Frontal cortex (tissue), 4 donors: ENCODE data around the gene RIMS3. TPM values are rescaled to one million over a fixed set of nuclear protein-coding genes. Genes with fewer than 3 reads are reported as not detected.

Source experiments
- DNase-seq, 2 donors: peaks; one replicate each; pipeline ENCODE4 v3.0.0; 2012; ENCODE audit warnings: low spot score in 2 of 2
- FAIRE-seq: peaks from 2 replicates; lab custom pipeline; 2012; peaks lifted over from hg19 to GRCh38; lab: Jason Lieb, UNC
- total RNA-seq: library from RNA; depleted of rRNA; stranded (reverse); fragments of >200 nt; gene quantifications from one replicate; pipeline ENCODE4 v1.2.3, GENCODE V29; 2014
- donor health status: control.
- donor health status: control.
- donor health status: control.

Gene RIMS3
- total RNA-seq, 1 donor from 2014 or later, result 24.1 TPM

GRCh38 chr1:40692429-40692895 lies 27.0 kb upstream of the RIMS3 start:
- FAIRE-seq (no peak), DNase-seq (peak in 1 of 2 donors; percentile 23)

DNA sequence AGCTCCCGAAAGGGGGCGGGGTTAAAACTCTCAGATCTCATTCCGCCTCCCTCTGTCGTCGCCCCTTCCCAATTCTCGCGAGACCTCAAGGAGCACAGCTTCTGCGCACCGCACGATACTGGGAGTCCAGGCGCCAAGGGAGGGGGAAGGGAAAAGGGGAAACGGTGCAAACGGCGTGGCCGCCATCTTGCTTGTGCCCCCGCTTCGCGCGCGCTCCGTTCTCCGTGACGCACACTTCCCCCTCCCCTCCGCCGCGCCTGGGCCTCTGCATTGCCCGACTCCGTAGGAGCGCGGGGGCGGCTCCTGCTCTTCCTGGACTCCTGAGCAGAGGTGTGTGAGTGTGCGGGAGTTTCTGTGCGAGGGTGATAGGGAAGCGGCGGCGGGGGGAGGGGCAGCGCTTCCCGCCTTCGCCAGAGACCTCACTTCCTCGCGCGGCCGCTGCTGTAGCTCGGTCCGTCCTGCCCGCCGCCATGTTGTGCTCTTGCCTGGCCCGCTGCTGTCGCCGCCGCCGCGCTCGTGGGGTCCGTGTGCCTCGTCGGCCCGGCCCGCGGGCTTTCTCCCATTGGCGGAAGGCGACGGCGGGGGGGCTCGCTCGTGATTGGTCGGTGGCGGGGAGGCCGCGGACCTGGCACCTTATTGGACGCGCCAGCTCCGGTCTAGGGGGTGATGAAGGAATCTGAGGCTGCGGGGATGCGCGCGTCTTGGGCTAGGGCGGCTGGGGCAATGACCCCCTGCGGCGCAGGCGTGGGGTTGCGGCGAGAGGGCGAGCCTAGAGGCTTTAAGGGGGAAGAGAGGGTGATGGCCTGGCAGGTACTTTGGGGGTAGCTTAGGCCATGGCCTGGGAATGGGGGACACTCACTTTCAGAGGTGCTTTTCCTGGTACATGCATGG lies 26.3 kb upstream of the RIMS3 start, which contains the start of gene NFYC:
Gene NFYC, plus strand, starts transcription at position 167 of the 891 bp plus-strand sequence. CDS start 47,140 bp downstream, outside the sequence.
- DNase-seq, result peak; percentile 85 to 92
- no peak for FAIRE-seq

DNA sequence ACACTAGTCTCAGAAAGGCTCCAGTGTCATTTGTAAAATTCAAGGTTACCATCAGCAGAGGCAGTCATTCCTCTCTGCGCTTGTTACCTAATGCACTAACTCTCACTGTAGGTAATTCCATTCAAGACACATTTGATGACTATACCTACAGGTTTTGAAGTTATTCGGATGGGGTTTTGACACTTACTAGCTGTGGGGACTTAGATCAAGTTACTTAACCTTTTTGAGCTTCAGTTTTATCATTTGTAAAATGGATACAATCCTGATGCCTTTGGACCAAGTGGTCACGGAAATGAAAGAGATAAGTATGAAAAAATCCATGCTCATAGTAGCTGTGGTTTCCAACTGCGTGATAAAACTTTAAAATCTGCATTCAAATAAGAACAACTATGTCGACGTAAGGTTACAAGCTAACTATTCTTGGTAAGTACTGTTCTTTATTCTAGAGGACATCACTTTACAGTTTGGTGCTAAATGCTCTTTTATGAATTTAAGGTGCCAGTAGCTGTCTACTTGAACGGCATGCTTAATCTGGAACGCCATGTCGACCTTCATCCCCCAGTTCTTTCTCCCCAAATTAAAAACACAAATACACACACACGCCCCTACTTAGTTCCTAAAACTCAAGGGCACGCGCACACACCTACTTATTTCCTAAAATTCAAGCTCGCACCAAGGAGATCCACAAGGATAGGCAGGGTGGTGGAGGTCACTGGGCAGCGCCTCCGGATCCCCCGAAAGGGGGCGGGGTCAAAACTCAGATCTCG lies 25.5 kb upstream of the RIMS3 start:
- no peak for FAIRE-seq

GRCh38 chr1:40689737-40690136 lies 24.3 kb upstream of the RIMS3 start:
- DNase-seq (no peak), FAIRE-seq (no peak)

More for the DNA sequence above, 25.5 kb upstream of the RIMS3 start:
- DNase-seq, result no peak

- DNase-seq (no peak), FAIRE-seq (no peak)
Measured at GRCh38 chr1:40687661-40688060, 22.2 kb upstream of the RIMS3 start.

- FAIRE-seq (no peak), DNase-seq (no peak)
Measured at GRCh38 chr1:40687059-40687458, 21.6 kb upstream of the RIMS3 start.

DNA sequence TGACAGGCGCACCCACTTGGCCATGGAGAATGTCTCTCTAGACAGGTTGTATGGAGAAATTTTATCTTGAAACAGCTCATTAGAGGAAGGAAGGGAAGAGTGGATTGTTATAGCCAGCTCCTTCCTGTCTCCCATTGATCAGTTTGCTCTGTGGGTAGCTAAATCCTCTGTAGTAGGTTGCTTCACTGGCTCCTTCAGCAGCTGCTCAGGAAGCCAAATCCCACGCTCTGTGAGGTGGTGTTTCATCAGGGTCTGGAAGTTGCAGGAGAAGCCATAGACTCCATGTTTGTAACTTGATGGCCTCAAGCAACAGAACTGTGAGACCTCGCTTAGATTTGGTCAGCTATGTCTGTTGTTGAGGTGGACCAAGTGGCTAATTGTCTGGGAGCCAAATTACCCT lies 19.2 kb upstream of the RIMS3 start:
- DNase-seq (no peak), FAIRE-seq (no peak)

- FAIRE-seq (no peak), DNase-seq (no peak)
Measured at GRCh38 chr1:40679165-40679953, 13.9 kb upstream of the RIMS3 start.

- DNase-seq (no peak), FAIRE-seq (no peak)
Measured at GRCh38 chr1:40676501-40676900, 11.0 kb upstream of the RIMS3 start.

DNA sequence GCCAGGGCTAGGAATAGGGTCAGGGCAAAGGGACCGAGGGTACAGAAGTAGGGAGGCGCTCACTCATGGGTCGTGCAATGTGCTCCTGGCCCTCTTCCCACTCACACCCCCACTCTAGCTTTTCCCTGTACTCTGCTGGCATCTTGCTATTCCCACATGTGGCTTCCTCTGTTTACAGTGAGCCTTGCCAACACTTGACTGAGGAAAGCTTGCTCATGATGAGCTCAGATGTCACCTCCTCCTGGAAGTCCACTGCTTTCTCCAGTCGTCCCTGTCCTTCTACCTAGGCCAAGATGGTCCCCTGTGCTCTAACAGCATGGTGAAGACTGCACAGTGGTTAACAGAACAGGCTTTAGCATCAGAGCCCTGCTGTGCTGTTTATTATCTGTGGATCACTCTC lies 8.0 kb upstream of the RIMS3 start:
- FAIRE-seq, result no peak
- DNase-seq, result no peak

DNA sequence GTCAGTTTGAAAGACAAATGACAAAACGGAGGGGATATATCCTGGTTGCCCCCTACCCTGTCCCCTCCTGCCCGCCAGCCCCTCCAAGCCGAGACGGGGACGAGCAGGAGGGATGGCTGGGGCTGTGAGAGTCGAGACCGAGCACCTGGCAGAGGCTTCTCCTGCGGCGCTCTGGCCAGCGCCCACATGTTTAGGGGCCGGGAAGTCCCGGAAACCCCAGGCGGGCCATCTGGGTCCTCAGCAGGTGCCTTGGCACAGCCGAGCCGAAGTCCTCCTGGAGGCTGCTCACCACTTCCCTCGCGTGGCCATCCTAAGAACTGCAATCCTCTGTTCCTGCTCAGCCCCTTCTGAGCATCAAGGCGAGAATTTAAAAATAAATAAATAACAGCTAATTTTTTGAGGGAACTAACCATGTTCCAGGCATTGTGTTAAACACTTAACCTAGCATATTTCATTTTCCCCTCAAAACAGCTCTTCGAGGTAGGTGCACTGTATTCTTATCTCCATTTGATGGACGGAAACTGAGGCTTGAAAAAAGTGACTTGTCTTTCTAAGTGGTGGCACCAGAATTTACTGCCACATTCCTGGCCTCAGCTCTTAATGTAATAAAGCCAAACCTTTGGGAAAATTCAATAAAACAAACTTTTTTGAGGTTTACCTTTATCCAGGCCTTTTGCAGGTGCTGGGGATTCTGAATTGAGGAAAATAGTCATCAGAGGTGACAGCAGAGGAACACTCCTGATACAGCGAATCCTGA lies 3.5 kb upstream of the RIMS3 start:
- DNase-seq, result peak; percentile 58 to 78
- no peak for FAIRE-seq

- DNase-seq, result no peak
- FAIRE-seq, result no peak
Measured at GRCh38 chr1:40664791-40665190, 691 bp downstream of the RIMS3 start.

DNA sequence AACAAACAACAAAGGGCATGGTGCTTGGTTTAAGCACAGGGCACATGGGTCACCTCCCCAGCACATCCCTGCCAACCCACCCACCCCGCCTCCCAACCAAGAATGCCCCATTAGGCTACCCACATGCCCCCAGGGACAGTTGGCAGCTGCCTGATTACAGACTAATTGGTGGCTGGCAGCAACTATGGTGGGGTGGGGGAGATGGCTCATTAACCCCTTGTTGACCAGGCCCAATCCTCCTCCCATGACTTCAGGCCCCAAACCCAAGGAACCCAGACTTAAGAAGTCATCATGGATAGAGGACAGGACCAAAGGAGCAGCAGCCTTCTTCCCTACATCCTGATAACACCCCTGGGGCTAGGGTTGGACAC lies 1.3 kb downstream of the RIMS3 start:
- FAIRE-seq (no peak), DNase-seq (no peak)

DNA sequence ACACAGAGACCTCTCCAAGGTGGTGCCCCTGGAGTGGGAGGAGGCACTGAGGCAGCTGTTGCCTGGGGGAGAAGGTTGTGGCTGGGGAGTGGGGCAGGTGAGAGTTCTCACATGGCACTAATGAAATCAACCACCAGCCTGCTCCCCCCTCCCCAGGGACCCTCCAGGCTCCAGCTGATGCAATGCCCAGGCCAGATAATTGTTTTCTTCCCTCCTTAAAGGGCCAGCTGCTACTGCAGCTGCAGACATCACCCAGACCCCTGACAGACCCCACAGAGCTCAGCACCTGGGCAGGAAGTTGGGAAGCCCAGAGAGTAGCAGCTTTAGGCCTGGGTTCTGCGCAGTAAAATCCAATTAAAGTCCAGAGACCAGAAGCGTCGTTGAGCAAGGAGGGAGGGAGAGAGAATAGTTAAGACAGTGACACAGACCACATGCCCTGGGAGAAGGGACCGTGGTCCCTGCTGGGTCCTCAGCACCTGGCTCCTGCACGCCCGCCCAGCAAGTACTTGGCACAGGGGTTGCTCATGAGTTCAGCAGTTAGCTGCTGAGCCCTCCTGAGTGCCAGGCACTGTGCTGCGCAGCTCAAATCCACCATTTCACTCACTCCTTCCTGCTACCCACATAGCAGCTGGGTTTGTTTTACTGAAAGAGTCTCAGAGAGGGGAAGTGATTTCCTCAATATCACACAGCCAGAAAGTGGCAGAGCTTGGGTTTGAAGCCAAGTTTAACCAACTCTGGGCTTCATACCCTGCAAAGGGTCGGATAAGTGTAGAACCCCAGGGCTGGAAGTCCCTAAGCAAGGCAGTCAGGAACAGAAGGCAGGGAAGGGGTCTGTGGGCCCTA lies 1.9 kb downstream of the RIMS3 start:
- no peak for DNase-seq
- no peak for FAIRE-seq

GRCh38 chr1:40662864-40663263 lies 2.6 kb downstream of the RIMS3 start:
- FAIRE-seq (no peak), DNase-seq (no peak)

GRCh38 chr1:40662151-40662550 lies 3.3 kb downstream of the RIMS3 start:
- no peak for FAIRE-seq
- no peak for DNase-seq

GRCh38 chr1:40661678-40662077 lies 3.8 kb downstream of the RIMS3 start:
- DNase-seq (no peak), FAIRE-seq (no peak)

DNA sequence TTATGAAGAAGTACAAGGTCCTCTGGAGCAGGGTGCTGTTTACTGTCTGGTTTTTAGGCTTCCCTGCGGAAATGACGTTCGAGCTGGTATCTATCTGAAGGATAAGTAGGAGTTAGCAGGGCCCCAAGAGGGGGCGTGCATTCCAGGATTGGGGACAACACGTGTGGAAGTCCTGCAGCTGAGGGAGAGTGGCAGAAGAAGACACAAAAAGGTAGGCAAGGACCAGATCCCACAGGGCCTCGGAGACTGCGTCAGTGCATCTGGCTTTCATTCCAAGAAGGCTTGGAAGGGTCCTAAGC lies 5.9 kb downstream of the RIMS3 start:
- FAIRE-seq (no peak), DNase-seq (no peak)
